Common myeloid progenitor, CD34-positive (primary cell): Measurements from ENCODE around the gene WDR70.

Experiments
- CTCF ChIA-PET: fragments of 350-600 bp; sonication (Branson Sonifier 250); formaldehyde crosslinking; loops from one replicate; lab custom pipeline; 2021; ENCODE audit warnings: antibody characterized with exemption; lab: Charles Lee
- POLR2A ChIA-PET: fragments of 350-600 bp; sonication (Branson Sonifier 250); formaldehyde crosslinking; loops from one replicate; lab custom pipeline; 2021; ENCODE audit warnings: antibody characterized with exemption; lab: Charles Lee
- DNase-seq, 3 donors: peaks; one replicate each; pipeline versions ENCODE4 v3.0.0 to v3.0.0-alpha.2; 2013
- H3K27ac ChIP-seq, 2 experiments: 1 replicate in 1 of 2; 2 replicates in 1 of 2; pipeline ENCODE4 v1.7.0; 2013; ENCODE audit warnings: inconsistent platforms in 2 of 2, low read length in 2 of 2, mild to moderate bottlenecking in 2 of 2, low read depth in 1 of 2, moderate library complexity in 1 of 2; ENCODE audit not compliant: severe bottlenecking in 2 of 2, insufficient read depth in 1 of 2, poor library complexity in 1 of 2
- H3K27me3 ChIP-seq, 5 experiments: replicated peaks in 2 of 5; 1 replicate in 3 of 5; 2 replicates in 2 of 5; pipeline versions ENCODE4 v1.6.1 to v1.7.0; 2013; ENCODE audit warnings: low read length in 4 of 5, mild to moderate bottlenecking in 2 of 5, moderate library complexity in 2 of 5, inconsistent platforms in 1 of 5; ENCODE audit not compliant: insufficient read depth in 5 of 5, control insufficient read depth in 4 of 5
- H3K36me3 ChIP-seq, 4 experiments: 1 replicate in 2 of 4; 2 replicates in 2 of 4; pipeline versions ENCODE4 v1.6.1 to v1.7.0; 2013; ENCODE audit warnings: low read length in 3 of 4, control low read depth in 1 of 4, mild to moderate bottlenecking in 1 of 4; ENCODE audit not compliant: control insufficient read depth in 4 of 4, insufficient read depth in 4 of 4
- H3K4me1 ChIP-seq, 4 experiments: 1 replicate in 3 of 4; 2 replicates in 1 of 4; pipeline versions ENCODE4 v1.6.1 to v1.7.1; 2013; ENCODE audit warnings: low read length in 3 of 4, mild to moderate bottlenecking in 3 of 4, control low read depth in 1 of 4, inconsistent platforms in 1 of 4, moderate library complexity in 1 of 4; ENCODE audit not compliant: control insufficient read depth in 4 of 4, insufficient read depth in 4 of 4; ENCODE audit errors: control extremely low read depth in 1 of 4
- H3K4me3 ChIP-seq, 7 experiments: 1 replicate in 4 of 7; 2 replicates in 3 of 7; pipeline versions ENCODE4 v1.5.1 to v1.7.0; 2013; ENCODE audit warnings: mild to moderate bottlenecking in 7 of 7, low read length in 6 of 7, moderate library complexity in 6 of 7, inconsistent platforms in 2 of 7, low read depth in 2 of 7, control low read depth in 1 of 7; ENCODE audit not compliant: insufficient read depth in 4 of 7, control insufficient read depth in 1 of 7; ENCODE audit errors: extremely low read depth in 1 of 7
- H3K9me3 ChIP-seq, 5 experiments: 1 replicate in 4 of 5; 2 replicates in 1 of 5; pipeline versions ENCODE4 v1.6.1 to v1.7.1; 2013; ENCODE audit warnings: low read length in 4 of 5, mild to moderate bottlenecking in 2 of 5, inconsistent platforms in 1 of 5, low read depth in 1 of 5, moderate library complexity in 1 of 5; ENCODE audit not compliant: control insufficient read depth in 4 of 5, insufficient read depth in 2 of 5; ENCODE audit errors: control extremely low read depth in 1 of 5
- WGBS: methylation state at CpG from one replicate; pipeline ENCODE4 v1.1.5; 2013; ENCODE audit not compliant: insufficient coverage; 5-methylcytosine and 5-hydroxymethylcytosine counted together

Gene WDR70

GRCh38 chr5:37598733-37599132 is 219.6 kb downstream of the WDR70 start:
- Histone ChIP-seq H3K27ac (no peak overlapping the region), H3K9me3 (peaks cover 0 to 12% (median 1%) of the 10 kb centered on the region in 5 experiments), H3K4me3 (no peak overlapping the region), H3K27me3 (no peaks in the 10 kb centered on the region), H3K36me3 (peaks cover 0 to 2% (median 2%) of the 10 kb centered on the region in 4 experiments), H3K4me1 (no peaks in the 10 kb centered on the region)
- DNase-seq: no peak
- ChIA-PET CTCF (no interaction called here), POLR2A (no interaction called here)
- WGBS: 100% methylated on average over 3 of the region's 3 CpGs

GRCh38 chr5:37601163-37601562 is 222.0 kb downstream of the WDR70 start:
- Histone ChIP-seq H3K36me3 (peaks cover 0 to 2% (median 2%) of the 10 kb centered on the region in 4 experiments), H3K9me3 (peaks cover 0 to 12% (median 1%) of the 10 kb centered on the region in 5 experiments), H3K27ac (no peak overlapping the region), H3K27me3 (no peaks in the 10 kb centered on the region), H3K4me3 (no peak overlapping the region), H3K4me1 (no peaks in the 10 kb centered on the region)
- WGBS: no CpG with 5 or more reads among the region's 1 CpG
- no peak for DNase-seq
- ChIA-PET POLR2A (interaction anchor here (0.7 kb wide), 1 partner anchor 140 kb away, joined by 6 read pairs; no protein-coding TSS in a partner anchor), CTCF (no interaction called here)

GRCh38 chr5:37603072-37603471 is 224.0 kb downstream of the WDR70 start:
- H3K9me3 ChIP-seq: peaks cover 0 to 12% (median 1%) of the 10 kb centered on the region in 5 experiments
- no CpG with 5 or more reads among the region's 1 CpG for WGBS
- POLR2A ChIA-PET: no interaction called here
- H3K36me3 ChIP-seq: peaks cover 0 to 8% (median 2%) of the 10 kb centered on the region in 4 experiments
- no peak overlapping the region for H3K27ac ChIP-seq
- H3K4me3 ChIP-seq: no peak overlapping the region
- H3K4me1 ChIP-seq: no peaks in the 10 kb centered on the region
- DNase-seq: no peak
- CTCF ChIA-PET: no interaction called here
- no peaks in the 10 kb centered on the region for H3K27me3 ChIP-seq

- no peak overlapping the region for H3K27ac ChIP-seq
- no peak overlapping the region for H3K4me3 ChIP-seq
- H3K36me3 ChIP-seq: peaks cover 0 to 9% (median under 1%) of the 10 kb centered on the region in 4 experiments
- no peaks in the 10 kb centered on the region for H3K4me1 ChIP-seq
- WGBS: 100% methylated on average over 1 of the region's 1 CpG
- peaks cover 0 to 12% (median 1%) of the 10 kb centered on the region in 5 experiments for H3K9me3 ChIP-seq
- ChIA-PET CTCF (no interaction called here), POLR2A (no interaction called here)
- no peaks in the 10 kb centered on the region for H3K27me3 ChIP-seq
- DNase-seq: no peak
These were observed 225.2 kb downstream of the WDR70 start for GRCh38 chr5:37604290-37604689.

- ChIA-PET POLR2A (no interaction called here), CTCF (no interaction called here)
- H3K4me3 ChIP-seq: no peak overlapping the region
- no CpG with 5 or more reads among the region's 1 CpG for WGBS
- H3K4me1 ChIP-seq: no peaks in the 10 kb centered on the region
- no peak overlapping the region for H3K27ac ChIP-seq
- no peak for DNase-seq
- H3K36me3 ChIP-seq: peaks cover 0 to 9% (median under 1%) of the 10 kb centered on the region in 4 experiments
- no peaks in the 10 kb centered on the region for H3K27me3 ChIP-seq
- H3K9me3 ChIP-seq: peaks cover 0 to 6% (median 0%) of the 10 kb centered on the region in 5 experiments
These were observed 227.0 kb downstream of the WDR70 start for GRCh38 chr5:37606148-37606547.

- Histone ChIP-seq H3K4me1 (no peaks in the 10 kb centered on the region), H3K27me3 (no peaks in the 10 kb centered on the region), H3K9me3 (peaks cover 0 to under 1% (median 0%) of the 10 kb centered on the region in 5 experiments), H3K27ac (no peak overlapping the region), H3K36me3 (peaks cover 0 to 7% (median 0%) of the 10 kb centered on the region in 4 experiments), H3K4me3 (no peak overlapping the region)
- 100% methylated on average over 1 of the region's 2 CpGs for WGBS
- ChIA-PET CTCF (no interaction called here), POLR2A (no interaction called here)
- DNase-seq: no peak
These were observed 227.6 kb downstream of the WDR70 start for GRCh38 chr5:37606632-37607248.

- 100% methylated on average over 2 of the region's 4 CpGs for WGBS
- Histone ChIP-seq H3K27ac (no peak overlapping the region), H3K4me3 (no peak overlapping the region), H3K36me3 (peaks cover 0 to 3% (median 0%) of the 10 kb centered on the region in 4 experiments), H3K9me3 (no peaks in the 10 kb centered on the region), H3K27me3 (no peaks in the 10 kb centered on the region), H3K4me1 (no peaks in the 10 kb centered on the region)
- CTCF ChIA-PET: no interaction called here
- no peak for DNase-seq
- POLR2A ChIA-PET: no interaction called here
These were observed 236.1 kb downstream of the WDR70 start for GRCh38 chr5:37615184-37615583.
